ENCODE results near the gene DIS3.

DNA sequence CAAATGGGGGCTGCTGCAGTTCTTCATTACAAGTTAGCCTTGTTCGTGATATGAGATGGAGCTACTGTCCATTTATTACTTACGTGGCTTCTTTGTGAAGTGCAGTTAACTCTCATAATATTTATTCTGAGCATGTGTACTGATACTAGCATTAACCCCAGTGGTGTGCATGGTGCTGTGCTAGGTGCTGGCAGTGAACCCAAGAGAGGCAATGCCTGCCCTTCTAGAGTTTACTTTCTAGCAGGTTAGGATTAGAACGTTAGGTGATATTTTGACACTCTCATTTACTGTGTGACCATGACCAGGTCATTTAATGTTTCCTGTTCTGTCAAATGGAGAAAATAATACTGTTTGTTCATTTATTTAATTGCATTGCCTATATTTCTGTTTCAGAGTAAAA, 17.1 kb upstream of the DIS3 start:
- TF ChIP-seq EZH2phosphoT487 (IDR thresholded peaks at IDR 0.05; ENCODE audit: borderline replicate concordance, low read length) (no peak), EZH2 (IDR thresholded peaks at IDR 0.05; ENCODE audit: low read length, unreplicated experiment) (no peak)
- TF ChIP-seq, protein P1, sequence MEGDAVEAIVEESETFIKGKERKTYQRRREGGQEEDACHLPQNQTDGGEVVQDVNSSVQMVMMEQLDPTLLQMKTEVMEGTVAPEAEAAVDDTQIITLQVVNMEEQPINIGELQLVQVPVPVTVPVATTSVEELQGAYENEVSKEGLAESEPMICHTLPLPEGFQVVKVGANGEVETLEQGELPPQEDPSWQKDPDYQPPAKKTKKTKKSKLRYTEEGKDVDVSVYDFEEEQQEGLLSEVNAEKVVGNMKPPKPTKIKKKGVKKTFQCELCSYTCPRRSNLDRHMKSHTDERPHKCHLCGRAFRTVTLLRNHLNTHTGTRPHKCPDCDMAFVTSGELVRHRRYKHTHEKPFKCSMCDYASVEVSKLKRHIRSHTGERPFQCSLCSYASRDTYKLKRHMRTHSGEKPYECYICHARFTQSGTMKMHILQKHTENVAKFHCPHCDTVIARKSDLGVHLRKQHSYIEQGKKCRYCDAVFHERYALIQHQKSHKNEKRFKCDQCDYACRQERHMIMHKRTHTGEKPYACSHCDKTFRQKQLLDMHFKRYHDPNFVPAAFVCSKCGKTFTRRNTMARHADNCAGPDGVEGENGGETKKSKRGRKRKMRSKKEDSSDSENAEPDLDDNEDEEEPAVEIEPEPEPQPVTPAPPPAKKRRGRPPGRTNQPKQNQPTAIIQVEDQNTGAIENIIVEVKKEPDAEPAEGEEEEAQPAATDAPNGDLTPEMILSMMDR (conservative IDR thresholded peaks at IDR 0.05; ENCODE audit: low read depth, low read length), result no peak
